Measurements from ENCODE around the gene GOLGA7B. TPM values are rescaled to one million over a fixed set of nuclear protein-coding genes. Genes with fewer than 3 reads are reported as not detected.

Gene GOLGA7B
- polyA plus RNA-seq, 4 donors: 0.28 to 1.1 (median 0.62) TPM

- no peak for DNase-seq (ENCODE audit: low read depth in 4 of 4, low spot score in 3 of 4)
Observed at GRCh38 chr10:97866524-97867219, 17.0 kb downstream of the GOLGA7B start.

GRCh38 chr10:97867220-97867800 is 17.7 kb downstream of the GOLGA7B start:
- DNase-seq (ENCODE audit: low read depth in 4 of 4, low spot score in 3 of 4): no peak

- no peak for DNase-seq (ENCODE audit: low read depth in 4 of 4, low spot score in 3 of 4)
Observed at GRCh38 chr10:97868134-97868685, 18.6 kb downstream of the GOLGA7B start.

GRCh38 chr10:97869091-97870042 is 19.7 kb downstream of the GOLGA7B start:
- DNase-seq (ENCODE audit: low read depth in 4 of 4, low spot score in 3 of 4): peak in 2 of 4 donors; percentile 39 to 40

GRCh38 chr10:97870990-97871389 is 21.3 kb downstream of the GOLGA7B start:
- DNase-seq (ENCODE audit: low read depth in 4 of 4, low spot score in 3 of 4): no peak

- DNase-seq (ENCODE audit: low read depth in 4 of 4, low spot score in 3 of 4): no peak
Observed at GRCh38 chr10:97873569-97873968, 23.9 kb downstream of the GOLGA7B start.

GRCh38 chr10:97874332-97874731 is 24.7 kb downstream of the GOLGA7B start:
- DNase-seq (ENCODE audit: low read depth in 4 of 4, low spot score in 3 of 4): no peak

GRCh38 chr10:97875391-97875790 is 25.7 kb downstream of the GOLGA7B start:
- no peak for DNase-seq (ENCODE audit: low read depth in 4 of 4, low spot score in 3 of 4)

GRCh38 chr10:97876402-97876801 is 26.8 kb downstream of the GOLGA7B start:
- no peak for DNase-seq (ENCODE audit: low read depth in 4 of 4, low spot score in 3 of 4)

GRCh38 chr10:97879241-97879640 is 29.6 kb downstream of the GOLGA7B start:
- no peak for DNase-seq (ENCODE audit: low read depth in 4 of 4, low spot score in 3 of 4)

- DNase-seq (ENCODE audit: low read depth in 4 of 4, low spot score in 3 of 4): no peak
Observed at GRCh38 chr10:97880109-97880508, 30.5 kb downstream of the GOLGA7B start.

GRCh38 chr10:97882142-97883091 is 32.8 kb downstream of the GOLGA7B start:
- DNase-seq (ENCODE audit: low read depth in 4 of 4, low spot score in 3 of 4): no peak

GRCh38 chr10:97883092-97883485 is 33.4 kb downstream of the GOLGA7B start:
- no peak for DNase-seq (ENCODE audit: low read depth in 4 of 4, low spot score in 3 of 4)

GRCh38 chr10:97886286-97886685 is 36.6 kb downstream of the GOLGA7B start:
- DNase-seq (ENCODE audit: low read depth in 4 of 4, low spot score in 3 of 4): no peak

- no peak for DNase-seq (ENCODE audit: low read depth in 4 of 4, low spot score in 3 of 4)
Observed at GRCh38 chr10:97887399-97887798, 37.8 kb downstream of the GOLGA7B start.

GRCh38 chr10:97888134-97888533 is 38.5 kb downstream of the GOLGA7B start:
- no peak for DNase-seq (ENCODE audit: low read depth in 4 of 4, low spot score in 3 of 4)

- peak in 1 of 4 donors; percentile 14 for DNase-seq (ENCODE audit: low read depth in 4 of 4, low spot score in 3 of 4)
Observed at GRCh38 chr10:97888641-97889262, 39.1 kb downstream of the GOLGA7B start.

- DNase-seq (ENCODE audit: low read depth in 4 of 4, low spot score in 3 of 4): peak in 3 of 4 donors; percentile 43 to 50 (median 44)
Observed at GRCh38 chr10:97889461-97890265, 40.0 kb downstream of the GOLGA7B start.

All from right renal pelvis (tissue), 4 donors.